HCT116 (cell line): Measurements from ENCODE around the gene RPL34. TPM values are rescaled to one million over a fixed set of nuclear protein-coding genes. Genes with fewer than 3 reads are reported as not detected.

ENCODE experiments used
- ATAC-seq: fragments of 200-7000 bp; cut with Tn5 transposase; 2 replicates; pipeline ENCODE4 v1.9.1; 2020; ENCODE audit warnings: mild to moderate bottlenecking, moderate library complexity
- BruUV-seq: library from RNA; stranded (reverse); fragments of 400-500 nt; replicated peaks from 2 replicates; lab custom pipeline; 2021; lab: Mats Ljungman, UMichigan
- CTCF ChIA-PET: fragments of 300-600 bp; sonication (Branson Sonifier 250); formaldehyde crosslinking; loops from one replicate; lab custom pipeline; 2021; ENCODE audit warnings: antibody characterized with exemption; lab: Charles Lee
- POLR2A ChIA-PET: fragments of 300-600, 350-600 bp; sonication (Branson Sonifier 250); formaldehyde crosslinking; loops from one replicate; lab custom pipeline; 2021; ENCODE audit warnings: antibody characterized with exemption; lab: Charles Lee
- RAD21 ChIA-PET, 2 experiments: fragments of 300-600 bp; sonication (Branson Sonifier 250); formaldehyde crosslinking; loops; one replicate each; lab custom pipeline; 2023; ENCODE audit warnings: low total read pairs in 2 of 2; ENCODE audit not compliant: uncharacterized antibody in 2 of 2, unreplicated experiment in 2 of 2, low non-redundant PET in 1 of 2; lab: Charles Lee
- DNase-seq: peaks from one replicate; pipeline ENCODE4 v3.0.0-alpha.2; 2010; ENCODE audit warnings: low read depth, low spot score
- H2AFZ ChIP-seq: fragments of 200-600 bp; shearing (Covaris generic), sonication (generic); 2 replicates; pipeline ENCODE4 v1.6.1; 2017; ENCODE audit warnings: low read depth, mixed run types, mixed read lengths, antibody characterized with exemption, low read length; ENCODE audit not compliant: poor library complexity, severe bottlenecking
- H3K27ac ChIP-seq: 2 replicates; pipeline ENCODE4 v1.5.1; 2012; ENCODE audit warnings: low read depth, low read length
- H3K27me3 ChIP-seq: fragments of 200-600 bp; sonication (generic); 2 replicates; pipeline ENCODE4 v1.6.1; 2016; ENCODE audit warnings: mixed run types, low read length, mixed read lengths; ENCODE audit not compliant: insufficient read depth
- H3K36me3 ChIP-seq, 2 experiments: fragments of 200-500 bp in 1 of 2; fragments of 200-600 bp in 1 of 2; sonication (Bioruptor generic) in 1 of 2; sonication (generic) in 1 of 2; 2 replicates each; pipeline versions ENCODE4 v1.5.1 to v1.6.1; 2014 to 2016; ENCODE audit warnings: low read length in 2 of 2, inconsistent platforms in 1 of 2, mixed read lengths in 1 of 2, mixed run types in 1 of 2; ENCODE audit not compliant: insufficient read depth in 2 of 2, control insufficient read depth in 1 of 2
- H3K4me1 ChIP-seq, 2 experiments: fragments of 200-600 bp in 1 of 2; sonication (generic) in 1 of 2; 2 replicates each; pipeline versions ENCODE4 v1.5.1 to v1.6.1; 2012 to 2017; ENCODE audit warnings: low read length in 2 of 2, inconsistent platforms in 1 of 2, mild to moderate bottlenecking in 1 of 2, mixed read lengths in 1 of 2, mixed run types in 1 of 2, moderate library complexity in 1 of 2; ENCODE audit not compliant: insufficient read depth in 2 of 2, control insufficient read depth in 1 of 2
- H3K4me2 ChIP-seq: fragments of 200-600 bp; sonication (generic); 2 replicates; pipeline ENCODE4 v1.6.1; 2017; ENCODE audit warnings: mixed run types, low read length, mixed read lengths
- H3K4me3 ChIP-seq, 2 experiments: fragments of 200-600 bp in 1 of 2; sonication (generic) in 1 of 2; replicated peaks in 1 of 2; 2 replicates each; pipeline ENCODE4 v1.5.1; 2011 to 2016; ENCODE audit warnings: low read length in 2 of 2, control low read depth in 1 of 2, low read depth in 1 of 2, mild to moderate bottlenecking in 1 of 2, mixed read lengths in 1 of 2, mixed run types in 1 of 2
- H3K79me2 ChIP-seq: fragments of 200-600 bp; sonication (generic); 2 replicates; pipeline ENCODE4 v1.6.1; 2017; ENCODE audit warnings: mild to moderate bottlenecking, mixed run types, low read length, moderate library complexity, mixed read lengths; ENCODE audit not compliant: insufficient read depth
- H3K9ac ChIP-seq: fragments of 200-600 bp; sonication (generic); 2 replicates; pipeline ENCODE4 v1.6.1; 2016; ENCODE audit warnings: low read length, mixed read lengths
- H3K9me2 ChIP-seq: fragments of 200-600 bp; sonication (generic), shearing (Covaris generic); 2 replicates; pipeline ENCODE4 v1.6.1; 2017; ENCODE audit warnings: mixed run types, mild to moderate bottlenecking, moderate library complexity; ENCODE audit not compliant: insufficient read depth
- H3K9me3 ChIP-seq, 2 experiments: fragments of 200-500 bp in 1 of 2; fragments of 200-600 bp in 1 of 2; sonication (Bioruptor generic) in 1 of 2; sonication (generic) in 1 of 2; 2 replicates each; pipeline ENCODE4 v1.6.1; 2014 to 2017; ENCODE audit warnings: low read length in 2 of 2, mixed read lengths in 2 of 2, inconsistent platforms in 1 of 2, low read depth in 1 of 2, mild to moderate bottlenecking in 1 of 2, mixed run types in 1 of 2, moderate library complexity in 1 of 2; ENCODE audit not compliant: control insufficient read depth in 1 of 2, insufficient read depth in 1 of 2
- H4K20me1 ChIP-seq: fragments of 200-600 bp; sonication (generic), shearing (Covaris generic); 2 replicates; pipeline ENCODE4 v1.6.1; 2017; ENCODE audit warnings: mixed run types, mild to moderate bottlenecking, moderate library complexity; ENCODE audit not compliant: insufficient read depth
- ATF3 ChIP-seq: IDR thresholded peaks from 2 replicates; pipeline ENCODE4 v1.6.1; 2012
- CEBPB ChIP-seq: IDR thresholded peaks from 2 replicates; pipeline ENCODE4 v1.6.1; 2012; ENCODE audit warnings: low read depth
- EGR1 ChIP-seq: IDR thresholded peaks from 2 replicates; pipeline ENCODE4 v1.6.1; 2012; ENCODE audit warnings: low read depth
- ELF1 ChIP-seq: IDR thresholded peaks from 2 replicates; pipeline ENCODE4 v1.6.1; 2012; ENCODE audit warnings: low read depth, borderline replicate concordance
- EZH2 ChIP-seq: fragments of 200-600 bp; sonication (generic); IDR thresholded peaks from 2 replicates; pipeline ENCODE4 v1.6.1; 2017; ENCODE audit warnings: antibody characterized with exemption, mixed run types
- EZH2phosphoT487 ChIP-seq: fragments of 200-600 bp; IDR thresholded peaks from 2 replicates; pipeline ENCODE4 v1.6.1; 2018; ENCODE audit warnings: antibody characterized with exemption, borderline replicate concordance
- FOSL1 ChIP-seq: IDR thresholded peaks from 2 replicates; pipeline ENCODE4 v1.6.1; 2012; ENCODE audit warnings: low read depth
- JUND ChIP-seq: IDR thresholded peaks from 2 replicates; pipeline ENCODE4 v1.6.1; 2012
- MAX ChIP-seq: IDR thresholded peaks from 2 replicates; pipeline ENCODE4 v1.6.1; 2012
- POLR2A ChIP-seq: IDR thresholded peaks from 2 replicates; pipeline ENCODE4 v1.7.0; 2011; ENCODE audit warnings: borderline replicate concordance; ENCODE audit not compliant: insufficient read depth, insufficient read length; ENCODE audit errors: extremely low read depth
- POLR2AphosphoS5 ChIP-seq: IDR thresholded peaks from 2 replicates; pipeline ENCODE4 v1.6.1; 2011; ENCODE audit warnings: mild to moderate bottlenecking, low read depth, low read length, moderate library complexity
- RAD21 ChIP-seq: IDR thresholded peaks from 2 replicates; pipeline ENCODE4 v1.6.1; 2012; ENCODE audit warnings: low read depth, mild to moderate bottlenecking
- SP1 ChIP-seq: IDR thresholded peaks from 2 replicates; pipeline ENCODE4 v1.6.1; 2012; ENCODE audit warnings: low read depth
- SRF ChIP-seq: IDR thresholded peaks from 2 replicates; pipeline ENCODE4 v1.6.1; 2012; ENCODE audit warnings: low read depth
- TCF7L2 ChIP-seq: IDR thresholded peaks from 2 replicates; pipeline ENCODE4 v1.7.0; 2011; ENCODE audit warnings: borderline replicate concordance, inconsistent platforms; ENCODE audit not compliant: insufficient read depth, insufficient read length; ENCODE audit errors: extremely low read depth
- ZBTB33 ChIP-seq: IDR thresholded peaks from 2 replicates; pipeline ENCODE4 v1.6.1; 2011; ENCODE audit warnings: mild to moderate bottlenecking, low read length, moderate library complexity; ENCODE audit not compliant: insufficient replicate concordance; ENCODE audit errors: extremely low read depth
- ZFX ChIP-seq: fragments of 450-650 bp; IDR thresholded peaks from 2 replicates; pipeline ENCODE4 v1.6.1; 2017
- ZNF274 ChIP-seq: fragments of 200-500 bp; sonication (Bioruptor generic); IDR thresholded peaks from 2 replicates; pipeline ENCODE4 v1.6.1; 2014; ENCODE audit warnings: mild to moderate bottlenecking, low read depth, low read length, inconsistent platforms
- intact Hi-C: fragments of 100-400 bp; cut with micrococcal nuclease; formaldehyde crosslinking; loops from 2 replicates; pipeline ENCODE4 v1.10.0; 2022
- total RNA-seq: library from RNA; stranded (reverse); gene quantifications from one replicate; pipeline ENCODE4 v1.2.1, GENCODE V29; 2021; ENCODE audit not compliant: unreplicated experiment

RPL34 gene
- total RNA-seq, 1 experiment from 2014 or later = 1,359 TPM

- CTCF ChIA-PET = no interaction called here
- Histone ChIP-seq H3K9me2 (no peaks in the 10 kb centered on the region), H3K9ac (no peak overlapping the region), H3K27me3 (no peaks in the 10 kb centered on the region), H3K4me2 (no peak overlapping the region), H3K36me3 (no peaks in the 10 kb centered on the region), H3K9me3 (peaks cover 0 to 5% of the 10 kb centered on the region in 2 experiments; a peak in 2 of 4 replicates), H3K4me3 (no peak overlapping the region), H3K79me2 (no peaks in the 10 kb centered on the region), H2AFZ (no peak overlapping the region), H4K20me1 (no peaks in the 10 kb centered on the region), H3K27ac (no peak overlapping the region), H3K4me1 (no peaks in the 10 kb centered on the region)
- DNase-seq = no peak
- RAD21 ChIA-PET = no interaction called here
- POLR2A ChIA-PET = no interaction called here
- BruUV-seq = no TSS peak
- TF ChIP-seq POLR2A (no peak), ELF1 (no peak), EZH2 (no peak), SRF (no peak), SP1 (no peak), CEBPB (no peak), RAD21 (no peak), ATF3 (no peak), ZNF274 (no peak), EGR1 (no peak), POLR2AphosphoS5 (no peak), EZH2phosphoT487 (no peak), JUND (no peak), FOSL1 (no peak), ZBTB33 (no peak), MAX (no peak), ZFX (no peak), TCF7L2 (no peak)
- ATAC-seq = no peak
- intact Hi-C loops = no loop called here
Measured at GRCh38 chr4:108611365-108611764, 9.0 kb upstream of the RPL34 start.
